HG02981 (cell line): ENCODE data around the gene PRTFDC1.
A peak's percentile ranks its signal among the peaks of the same experiment; 100 is the strongest.
"Not testable (repeated sequence)": the region's sequence is repeated elsewhere in the genome, so short reads cannot be mapped to it uniquely, and the experiment has no call there.

Experiments
- ATAC-seq: cut with Tn5 transposase; IDR thresholded peaks from one replicate; pipeline ENCODE4 v1.9.1; 2021; ENCODE audit warnings: mild to moderate bottlenecking, moderate library complexity; ENCODE audit not compliant: unreplicated experiment

The PRTFDC1 gene

DNA sequence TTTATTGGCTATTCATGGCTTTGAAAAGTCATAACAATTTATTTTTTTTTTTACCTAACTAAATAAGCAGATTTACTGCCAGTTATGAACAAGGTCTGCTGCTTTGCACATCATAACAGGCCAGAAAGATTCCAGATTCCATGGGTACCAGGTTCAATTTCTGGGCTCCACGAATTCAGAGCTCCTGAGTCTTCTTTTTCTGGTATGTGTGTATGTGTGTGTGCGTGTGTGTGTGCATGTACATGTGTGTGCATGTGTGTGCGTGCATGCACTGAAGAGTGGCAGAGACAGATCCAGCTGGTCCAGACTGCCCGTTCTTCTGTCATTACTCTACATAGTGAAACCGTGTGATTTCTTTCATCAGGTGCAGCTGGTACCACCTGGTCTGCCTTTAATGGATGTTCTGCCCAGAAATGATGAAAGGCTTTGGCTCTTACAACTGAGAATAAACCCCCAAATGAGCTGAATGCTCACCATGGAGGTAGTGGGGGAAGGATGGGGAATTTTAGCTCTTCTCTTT, 14.6 kb upstream of the PRTFDC1 start:
- ATAC-seq: no peak

DNA sequence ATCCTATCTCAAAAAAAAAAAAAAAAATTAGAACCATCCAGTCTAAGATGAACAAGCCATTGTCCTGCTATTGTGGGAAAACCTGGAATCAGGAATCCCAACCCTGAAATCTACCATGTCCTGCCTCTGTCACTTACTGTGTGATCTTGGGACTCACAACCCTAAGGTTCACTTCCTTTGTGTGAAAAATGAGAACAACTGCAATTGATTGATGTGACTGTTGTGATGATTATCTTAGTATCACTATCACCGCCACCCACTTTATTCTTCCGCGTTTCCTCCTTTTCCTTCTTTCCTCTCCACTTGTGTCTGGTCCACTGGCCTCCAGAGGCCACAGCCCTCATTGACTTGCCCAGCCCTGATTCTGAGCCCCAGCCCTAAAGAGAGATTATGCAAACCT, 12.6 kb upstream of the PRTFDC1 start:
- ATAC-seq: no peak

DNA sequence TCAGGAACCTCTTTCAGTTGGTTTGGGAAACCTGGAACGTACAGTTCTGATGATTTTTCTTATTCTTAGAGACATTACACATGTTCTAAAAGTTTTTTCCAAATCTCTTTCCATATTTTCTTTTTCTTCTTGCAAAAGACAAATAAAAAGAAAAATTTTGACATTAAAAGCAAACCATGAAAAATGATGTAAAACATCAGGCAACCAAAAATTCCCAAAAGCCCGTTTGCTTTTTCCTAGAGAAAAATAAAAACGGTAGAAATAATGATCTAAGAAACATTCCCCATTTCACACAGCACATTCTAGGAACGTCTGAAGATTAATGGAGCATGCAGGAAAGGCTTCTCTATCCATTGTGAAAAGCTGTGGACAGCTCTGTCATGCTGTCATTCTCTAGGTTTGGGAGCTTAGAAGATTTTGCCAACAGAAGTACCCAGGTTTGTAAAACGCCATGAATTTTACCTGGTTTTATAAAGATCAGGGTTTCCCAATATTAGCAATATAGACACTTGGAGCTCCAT, 11.2 kb upstream of the PRTFDC1 start:
- ATAC-seq: no peak

DNA sequence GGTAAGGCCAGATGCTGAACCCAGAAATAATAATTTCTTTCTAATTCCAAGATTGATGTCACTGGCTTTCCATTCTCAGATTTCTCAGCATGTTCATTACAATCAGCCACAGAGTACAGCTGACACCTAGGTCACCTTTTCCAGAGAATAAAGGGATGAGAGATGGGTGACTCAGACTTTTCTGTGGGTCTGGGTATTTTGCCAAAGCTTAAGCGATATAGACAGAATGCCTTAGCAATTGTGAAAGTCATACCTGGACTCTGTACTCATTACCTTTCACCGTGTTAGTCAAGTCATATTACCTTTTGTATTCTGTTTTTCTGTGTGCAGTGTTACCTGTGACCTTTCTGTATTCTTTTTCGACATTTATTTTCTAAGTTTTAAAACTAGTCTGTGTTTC, 10.6 kb upstream of the PRTFDC1 start:
- ATAC-seq: no peak

DNA sequence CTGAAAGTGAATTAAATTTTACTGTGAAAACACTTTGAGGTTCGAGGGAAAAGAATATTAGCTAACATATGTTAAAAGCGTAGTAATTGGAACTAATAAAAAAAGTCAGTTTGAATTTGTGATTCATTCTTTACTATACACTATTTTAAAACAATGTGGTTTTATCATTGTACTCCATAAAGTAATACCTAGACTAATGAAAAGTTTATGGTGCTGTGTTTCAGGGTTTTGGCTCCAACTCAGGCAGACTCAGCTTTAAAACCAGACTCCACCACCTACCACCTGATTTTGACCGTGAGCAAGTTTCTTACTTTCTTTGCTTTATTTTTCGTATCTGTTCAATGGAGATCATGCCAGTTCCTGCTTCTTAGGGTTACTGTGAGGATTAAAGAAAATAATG, 9.2 kb upstream of the PRTFDC1 start:
- ATAC-seq: no peak

DNA sequence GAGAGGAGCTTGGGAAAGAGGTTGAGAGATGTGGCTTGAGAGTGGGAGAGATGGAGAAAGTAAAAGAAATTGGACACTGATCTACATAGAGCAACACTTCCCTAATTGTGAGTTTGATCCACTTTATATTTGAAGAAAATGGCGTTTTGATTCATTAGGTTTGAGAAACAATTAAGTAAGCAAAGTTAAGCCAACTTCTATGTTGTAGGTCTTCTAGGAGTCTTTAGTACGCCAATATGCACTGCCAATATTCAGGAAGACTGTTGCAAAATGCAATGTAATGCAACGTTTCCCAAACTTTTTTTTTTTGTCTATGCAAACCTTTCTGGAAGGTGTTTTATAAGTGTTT, 7.0 kb upstream of the PRTFDC1 start:
- no peak for ATAC-seq

DNA sequence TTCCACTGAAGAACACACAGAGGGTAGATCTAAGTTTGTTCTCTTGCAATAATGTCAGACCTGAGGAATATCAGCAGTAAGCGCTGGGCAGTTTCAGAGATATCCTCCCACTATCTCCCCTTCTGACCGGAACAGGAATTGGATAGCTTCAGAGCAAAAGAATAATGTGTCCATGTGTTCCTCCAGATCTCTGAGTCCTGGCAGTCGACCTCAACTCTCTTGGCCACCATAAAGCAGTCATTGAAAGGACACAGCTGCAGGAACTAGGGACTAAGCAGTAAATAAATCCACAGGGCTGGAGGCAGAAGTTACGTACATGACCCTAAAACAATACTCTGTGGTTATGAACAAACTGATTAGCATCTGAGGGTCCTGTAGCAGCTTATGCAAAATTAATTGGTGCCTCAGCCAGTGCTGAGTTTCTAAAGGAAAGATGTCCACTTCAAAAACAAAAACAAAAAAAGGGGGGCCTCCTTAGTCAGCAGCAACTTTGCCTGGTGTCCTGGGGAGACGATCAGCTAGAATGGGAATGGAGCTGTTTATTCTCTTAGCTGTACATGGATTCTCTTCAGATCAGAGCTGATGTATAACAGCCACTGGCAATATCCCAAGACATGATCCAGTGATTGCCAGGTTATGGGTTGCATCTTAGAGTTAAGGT, 6.4 kb upstream of the PRTFDC1 start:
- no peak for ATAC-seq

DNA sequence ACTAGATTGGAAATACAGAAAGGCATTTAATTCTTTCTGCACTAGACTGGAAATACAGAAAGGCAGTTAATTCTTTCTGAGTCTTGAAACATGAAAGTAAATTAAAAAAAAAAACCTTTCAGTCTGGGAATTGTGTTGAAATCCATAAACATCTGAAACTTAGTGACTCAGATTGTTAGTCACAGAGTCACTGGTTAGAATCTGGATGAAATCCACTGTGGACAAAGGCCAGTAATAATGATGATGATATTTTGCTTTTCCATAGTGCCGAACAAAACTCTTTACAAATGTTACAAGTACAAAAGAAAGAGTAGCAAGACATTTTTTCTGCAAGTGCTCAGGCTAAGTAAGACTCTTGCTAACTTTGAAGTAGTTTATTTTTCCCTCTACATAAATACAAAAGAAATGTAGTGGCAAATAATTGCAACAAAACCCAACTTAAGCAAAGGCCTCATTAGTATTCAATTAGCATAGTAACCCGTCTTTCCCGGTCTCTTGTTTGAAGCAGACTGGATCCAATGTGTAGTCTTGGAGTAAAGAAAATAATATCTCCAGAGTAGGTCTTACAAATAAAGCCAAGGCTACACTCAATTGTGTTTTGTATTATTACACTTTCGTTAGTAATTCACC, 5.8 kb upstream of the PRTFDC1 start:
- no peak for ATAC-seq

DNA sequence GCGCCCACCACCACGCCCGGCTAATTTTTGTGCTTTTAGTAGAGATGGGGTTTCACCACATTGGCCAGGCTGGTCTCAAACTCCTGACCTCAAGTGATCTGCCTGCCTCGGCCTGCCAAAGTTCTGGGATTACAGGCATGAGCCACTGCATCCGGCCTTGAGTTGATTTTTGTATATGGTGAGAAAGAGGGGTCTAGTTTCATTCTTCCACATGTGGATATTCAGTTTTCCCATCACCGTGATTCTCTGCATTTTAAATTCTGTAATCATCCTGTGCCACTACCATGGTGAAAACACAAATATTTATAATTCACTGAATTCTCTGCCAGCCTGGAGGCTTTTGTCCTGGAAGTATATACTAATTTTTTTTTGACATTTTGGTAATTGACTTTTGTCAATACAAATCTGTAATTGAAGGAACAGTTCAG, 5.2 kb upstream of the PRTFDC1 start:
- ATAC-seq: not testable (repeated sequence)

DNA sequence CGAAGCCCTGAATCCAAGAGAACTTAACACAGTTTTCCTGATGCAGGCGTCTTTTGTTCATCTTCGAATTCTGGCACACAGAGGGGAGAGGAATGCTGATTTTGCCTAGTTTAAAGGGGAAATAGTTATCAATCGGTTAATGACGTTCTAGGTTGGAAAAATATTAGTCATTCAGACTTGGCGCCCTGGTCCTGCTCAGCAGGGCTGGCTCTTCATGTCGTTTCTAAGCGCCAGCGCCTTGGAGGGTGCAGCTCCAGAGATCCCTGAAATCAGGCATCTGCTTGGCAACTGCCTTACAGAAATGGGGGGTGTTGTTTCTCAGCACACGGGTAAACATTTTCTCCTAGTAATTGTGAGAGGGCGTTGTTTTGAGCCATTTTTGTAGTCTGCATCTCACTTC, 1.3 kb upstream of the PRTFDC1 start:
- ATAC-seq: no peak

DNA sequence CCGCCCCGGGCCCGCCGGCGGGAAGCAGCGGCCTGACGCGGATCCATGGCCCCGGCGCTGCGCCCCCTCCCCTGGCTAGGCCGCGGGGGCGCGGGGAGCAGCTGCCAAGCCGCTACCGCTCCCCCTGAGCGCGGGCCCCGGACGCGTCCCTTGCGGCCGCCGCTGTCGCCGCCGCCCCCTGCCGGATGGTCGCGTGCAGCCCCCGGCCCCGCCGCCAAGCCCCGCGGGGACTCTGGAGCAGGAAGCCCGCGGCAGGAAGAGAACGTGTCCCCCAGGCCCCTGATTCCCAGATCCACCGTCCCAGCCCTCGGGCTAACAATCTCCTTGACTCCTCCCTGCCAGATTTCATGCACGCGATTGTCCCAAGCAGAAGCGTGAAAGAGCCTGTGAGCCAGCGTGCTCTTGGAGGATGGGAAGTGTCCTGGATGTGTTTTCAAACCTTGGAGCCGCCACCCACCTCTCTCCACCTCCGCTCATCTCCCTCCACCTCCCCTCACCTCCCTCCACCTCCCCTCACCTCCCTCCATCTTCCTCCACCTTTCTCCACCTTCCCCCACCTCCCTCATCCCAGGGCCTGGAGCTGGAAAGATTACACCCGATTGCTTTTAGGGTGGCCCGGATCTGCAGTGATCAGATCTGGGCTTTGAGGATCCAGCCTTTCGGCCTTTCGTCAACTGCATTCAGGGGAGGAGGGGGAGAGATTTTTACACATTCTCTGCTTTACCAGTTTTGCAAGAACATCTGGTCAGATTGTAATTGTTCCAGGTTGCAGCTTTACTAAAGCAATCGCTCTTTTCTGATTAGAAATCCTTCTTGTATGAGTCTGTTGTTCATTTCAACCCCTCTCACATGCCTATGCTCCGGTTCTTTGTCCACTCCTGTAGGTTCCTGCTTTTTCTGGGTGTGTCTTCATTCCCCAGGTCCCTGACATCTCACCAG, 570 bp upstream of the PRTFDC1 start:
- ATAC-seq: peak; percentile 71

DNA sequence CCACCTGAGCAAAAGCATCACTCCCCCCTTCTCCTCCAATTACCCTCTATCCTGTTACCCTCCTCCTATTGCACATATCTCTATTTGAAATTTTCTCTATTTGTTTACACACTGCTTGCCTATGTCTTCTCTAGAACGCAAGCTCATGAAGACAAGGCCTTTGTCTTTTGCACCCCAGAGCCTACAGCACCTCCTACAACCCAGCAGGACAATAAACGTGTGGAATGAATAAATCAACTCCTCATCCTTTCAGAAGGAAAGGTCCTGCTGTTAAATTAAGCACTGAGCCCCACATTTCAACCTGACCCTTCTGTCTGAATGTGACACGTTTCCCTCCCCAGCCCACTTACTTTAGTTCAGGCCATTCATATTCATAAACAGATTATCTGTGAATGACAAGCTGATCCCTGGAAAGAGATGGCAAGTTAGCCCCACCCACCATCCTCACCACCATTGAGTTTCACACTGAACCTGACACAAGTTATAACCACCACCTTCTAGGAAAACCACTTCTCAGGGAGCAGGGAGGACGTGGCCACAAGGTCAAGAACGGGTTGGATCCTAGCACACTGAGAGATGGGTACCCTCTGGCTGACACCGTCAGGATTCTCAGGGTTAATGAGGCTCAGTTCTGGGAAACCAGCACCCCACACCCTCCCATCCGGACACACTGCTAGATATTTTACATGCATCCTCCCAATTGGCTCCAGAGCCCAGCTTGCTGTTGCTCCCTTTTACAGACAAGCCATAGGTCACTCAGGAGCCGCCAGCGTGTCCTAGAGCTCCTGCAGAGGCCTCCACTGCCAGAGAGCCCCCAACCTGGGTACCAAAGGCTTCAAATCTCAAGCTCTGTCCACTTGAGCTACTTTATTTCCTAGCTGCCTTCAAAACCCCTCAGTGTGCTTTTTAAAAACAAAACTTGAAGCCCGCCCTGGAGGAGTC, 934 bp downstream of the PRTFDC1 start:
- peak; percentile 1 for ATAC-seq

DNA sequence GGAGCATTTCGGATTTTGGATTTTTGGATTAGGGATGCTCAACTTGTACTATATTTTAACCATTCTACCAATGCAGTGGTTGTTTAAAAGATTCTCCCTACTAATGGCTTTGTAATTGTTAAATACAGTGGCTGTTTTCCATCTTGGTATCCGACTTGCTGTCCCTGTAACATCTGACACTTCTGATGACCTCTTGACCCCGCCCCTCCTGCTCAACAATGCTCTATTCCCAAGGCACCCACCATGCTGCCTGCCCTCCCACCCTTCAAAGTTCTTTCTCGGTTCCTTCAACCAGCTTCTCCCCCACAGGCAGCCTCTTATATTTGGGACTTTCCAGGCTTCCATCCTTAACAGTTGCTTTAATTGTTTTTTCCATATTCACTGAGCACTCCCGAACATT, 2.0 kb downstream of the PRTFDC1 start:
- ATAC-seq: no peak

DNA sequence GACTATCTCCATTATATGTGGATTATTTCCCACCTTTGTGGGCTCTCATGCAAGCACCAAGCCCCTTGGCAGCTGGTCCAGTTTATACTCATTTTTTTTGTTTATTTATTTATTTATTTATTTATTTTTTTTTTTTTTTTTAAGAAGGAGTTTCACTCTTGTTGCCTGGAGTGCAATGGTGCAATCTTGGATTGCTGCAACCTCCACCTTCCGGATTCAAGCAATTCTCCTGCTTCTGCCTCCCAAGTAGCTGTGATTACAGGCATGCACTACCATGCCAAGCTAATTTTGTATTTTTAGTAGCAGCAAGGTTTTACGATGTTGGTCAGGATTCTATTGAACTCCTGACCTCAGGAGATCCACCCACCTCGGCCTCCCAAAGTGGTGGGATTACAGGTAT, 2.8 kb downstream of the PRTFDC1 start:
- no peak for ATAC-seq

DNA sequence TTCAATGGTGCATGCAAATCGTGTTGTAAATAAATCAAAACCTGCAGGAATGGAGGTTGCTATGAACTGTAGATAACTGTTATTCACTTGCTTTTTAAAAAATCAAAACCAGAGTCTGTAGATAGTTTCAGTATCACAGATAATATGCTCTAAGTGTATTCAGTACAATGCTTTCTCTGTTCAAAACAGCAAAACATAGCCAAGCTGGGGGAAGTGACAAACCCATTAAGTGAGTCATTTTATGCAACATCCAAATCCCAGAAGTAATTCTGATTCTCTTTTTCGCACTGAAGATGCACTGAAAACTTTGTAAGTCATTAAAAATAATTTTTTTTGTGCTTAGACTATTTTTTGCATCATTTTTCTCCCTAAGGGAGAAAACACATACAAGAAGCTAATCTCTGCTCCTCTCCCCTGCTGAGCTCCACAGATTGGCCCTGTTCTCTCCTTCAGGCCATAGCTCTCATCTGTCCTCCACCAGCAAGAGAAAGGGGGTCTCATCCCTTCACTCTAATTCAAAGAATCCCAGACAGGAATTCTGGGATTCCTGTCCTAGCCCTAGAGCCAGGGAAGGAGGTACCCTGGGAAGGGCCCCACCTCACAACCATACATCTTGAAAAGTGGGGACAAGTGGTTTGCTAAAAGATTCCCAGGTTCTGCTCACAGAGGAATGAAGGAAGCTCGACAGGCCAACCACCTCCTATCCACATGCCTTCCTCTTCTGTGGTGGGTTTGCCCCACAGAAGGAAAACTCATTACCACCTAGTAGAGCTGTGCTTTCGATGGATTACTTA, 4.9 kb downstream of the PRTFDC1 start:
- ATAC-seq: peak; percentile 59

DNA sequence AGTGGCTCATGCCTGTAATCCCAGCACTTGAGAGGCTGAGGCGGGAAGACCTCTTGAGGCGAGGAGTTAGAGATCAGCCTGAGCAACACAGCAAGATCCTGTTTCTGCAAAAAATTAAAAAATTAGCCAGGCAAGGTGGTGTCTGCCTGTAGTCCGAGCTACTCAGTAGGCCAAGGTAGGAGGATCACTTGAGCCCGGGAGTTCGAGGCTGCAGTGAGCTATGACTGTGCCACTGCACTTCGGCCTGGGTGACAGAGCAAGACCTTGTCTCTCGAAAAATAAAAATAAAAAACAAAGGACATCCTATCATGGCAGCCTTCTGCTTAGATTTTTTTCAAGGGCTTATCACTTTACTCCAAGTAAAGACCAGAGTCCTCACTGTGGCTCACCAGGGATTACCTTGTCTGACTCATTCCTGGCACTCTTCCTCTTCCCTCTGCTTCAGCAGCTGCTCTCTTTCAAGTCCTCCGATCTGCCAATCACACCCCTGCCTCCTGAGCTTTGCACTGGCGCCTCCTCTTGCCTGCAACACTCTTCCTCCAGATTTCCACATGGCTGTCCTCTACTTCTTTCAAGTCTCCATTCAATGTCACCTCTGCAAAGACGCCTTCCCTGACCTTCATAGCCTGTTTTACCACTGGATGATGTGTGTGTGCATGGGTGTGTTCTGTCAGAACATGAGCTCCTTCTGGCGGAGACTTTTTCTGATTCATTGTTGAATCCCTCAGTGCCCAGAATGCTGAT, 7.7 kb downstream of the PRTFDC1 start:
- ATAC-seq: no peak

DNA sequence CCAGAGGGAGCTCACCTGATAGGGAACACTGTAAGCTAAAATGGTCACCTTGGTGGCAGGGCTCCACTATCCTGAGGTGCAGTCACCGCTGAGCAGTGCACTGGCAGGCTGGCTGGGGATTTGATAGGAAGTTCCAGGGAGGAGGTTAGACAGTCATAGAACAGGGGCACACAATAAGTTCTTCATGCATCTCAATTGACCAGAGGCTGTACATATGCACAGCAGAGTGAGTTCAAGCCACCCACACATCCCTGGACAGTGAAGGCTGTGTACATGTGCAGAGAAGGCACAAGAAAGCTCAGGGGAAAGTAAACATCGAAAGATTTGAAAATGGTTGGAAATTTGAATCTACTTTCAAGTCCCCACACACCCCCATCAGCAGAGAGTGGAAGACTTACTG, 13.9 kb downstream of the PRTFDC1 start:
- ATAC-seq: no peak

DNA sequence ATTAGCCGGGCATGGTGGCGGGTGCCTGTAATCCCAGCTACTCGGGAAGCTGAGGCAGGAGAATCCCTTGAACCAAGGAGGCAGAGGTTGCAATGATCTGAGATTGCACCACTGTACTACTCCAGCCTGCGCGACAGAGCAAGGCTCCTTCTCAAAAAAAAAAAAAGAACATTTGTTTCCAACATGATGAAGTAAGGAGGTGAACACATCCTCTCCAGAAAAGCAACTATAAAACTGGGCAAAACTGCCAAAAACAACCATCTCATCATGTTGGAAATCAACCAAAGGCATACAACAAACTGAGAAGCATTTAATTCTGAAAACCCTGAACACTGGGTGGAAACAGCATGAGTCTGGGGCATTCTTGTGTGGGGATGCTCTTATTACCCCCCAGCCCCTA, 14.3 kb downstream of the PRTFDC1 start:
- no peak for ATAC-seq
